GM18511 (cell line): ENCODE results near the gene B3GAT2.

ENCODE experiments used
- ATAC-seq: cut with Tn5 transposase; IDR thresholded peaks from one replicate; pipeline ENCODE4 v1.9.1; 2021; ENCODE audit warnings: mild to moderate bottlenecking, moderate library complexity; ENCODE audit not compliant: unreplicated experiment

The B3GAT2 gene

GRCh38 chr6:70900047-70900446 is 56.8 kb downstream of the B3GAT2 start:
- no peak for ATAC-seq

DNA sequence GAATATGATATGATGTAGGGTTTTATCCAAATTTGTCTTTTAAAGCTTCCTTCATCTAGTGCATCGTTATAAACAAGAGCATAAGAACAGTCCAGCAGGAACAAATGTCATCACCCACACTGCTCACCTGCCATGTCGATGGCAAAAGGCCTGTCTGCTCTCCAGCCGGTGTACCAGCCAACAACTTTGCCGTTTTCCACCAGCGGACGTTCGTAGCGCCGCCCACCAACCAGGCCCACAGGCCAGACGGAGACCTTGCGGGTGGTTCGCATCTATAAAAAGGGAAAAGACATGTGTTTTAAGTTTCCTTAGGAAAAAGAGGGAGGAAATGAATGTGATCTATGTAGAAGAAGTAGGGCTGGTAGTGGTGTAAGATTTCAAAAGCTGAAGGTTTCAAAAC is 62.9 kb downstream of the B3GAT2 start:
- ATAC-seq: no peak

DNA sequence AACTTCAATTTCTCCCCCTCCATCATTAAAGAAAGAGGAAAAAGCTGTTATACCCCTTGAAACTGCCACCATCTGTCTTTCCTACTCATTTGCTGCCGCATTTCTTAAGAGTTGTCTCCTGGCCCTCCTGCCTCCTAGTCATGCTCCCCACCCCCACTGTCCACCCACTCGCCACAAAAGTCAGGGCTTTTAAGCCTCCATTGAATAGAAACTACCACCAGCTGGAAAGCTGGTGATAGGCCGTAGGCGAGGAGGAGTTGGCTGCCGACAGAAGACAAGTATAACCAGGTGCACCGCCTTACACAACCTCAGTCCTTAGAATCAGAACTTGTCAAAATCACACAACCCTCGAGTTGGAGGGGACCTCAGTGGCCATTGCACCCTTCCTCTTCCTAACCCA is 67.6 kb downstream of the B3GAT2 start:
- no peak for ATAC-seq

DNA sequence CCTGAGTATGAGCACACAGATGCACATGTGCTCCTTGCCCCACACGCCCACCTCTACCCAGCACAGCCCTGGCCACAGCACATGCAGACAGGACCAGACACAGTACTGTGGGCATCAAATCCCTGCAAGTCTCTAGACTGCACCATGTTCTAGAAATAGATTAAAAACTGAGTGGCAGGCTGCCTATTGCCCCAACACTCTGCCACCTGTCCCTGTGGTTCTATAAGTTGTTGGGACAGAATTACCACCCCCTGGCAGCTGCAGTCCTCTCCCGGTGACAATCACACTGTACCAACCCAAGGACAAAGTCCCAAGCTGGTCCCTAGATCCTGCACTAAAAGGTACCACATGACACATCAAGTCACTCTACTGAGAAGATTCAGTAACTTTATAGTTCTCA is 70.2 kb downstream of the B3GAT2 start:
- ATAC-seq: no peak

GRCh38 chr6:70886071-70886470 is 70.8 kb downstream of the B3GAT2 start:
- no peak for ATAC-seq

DNA sequence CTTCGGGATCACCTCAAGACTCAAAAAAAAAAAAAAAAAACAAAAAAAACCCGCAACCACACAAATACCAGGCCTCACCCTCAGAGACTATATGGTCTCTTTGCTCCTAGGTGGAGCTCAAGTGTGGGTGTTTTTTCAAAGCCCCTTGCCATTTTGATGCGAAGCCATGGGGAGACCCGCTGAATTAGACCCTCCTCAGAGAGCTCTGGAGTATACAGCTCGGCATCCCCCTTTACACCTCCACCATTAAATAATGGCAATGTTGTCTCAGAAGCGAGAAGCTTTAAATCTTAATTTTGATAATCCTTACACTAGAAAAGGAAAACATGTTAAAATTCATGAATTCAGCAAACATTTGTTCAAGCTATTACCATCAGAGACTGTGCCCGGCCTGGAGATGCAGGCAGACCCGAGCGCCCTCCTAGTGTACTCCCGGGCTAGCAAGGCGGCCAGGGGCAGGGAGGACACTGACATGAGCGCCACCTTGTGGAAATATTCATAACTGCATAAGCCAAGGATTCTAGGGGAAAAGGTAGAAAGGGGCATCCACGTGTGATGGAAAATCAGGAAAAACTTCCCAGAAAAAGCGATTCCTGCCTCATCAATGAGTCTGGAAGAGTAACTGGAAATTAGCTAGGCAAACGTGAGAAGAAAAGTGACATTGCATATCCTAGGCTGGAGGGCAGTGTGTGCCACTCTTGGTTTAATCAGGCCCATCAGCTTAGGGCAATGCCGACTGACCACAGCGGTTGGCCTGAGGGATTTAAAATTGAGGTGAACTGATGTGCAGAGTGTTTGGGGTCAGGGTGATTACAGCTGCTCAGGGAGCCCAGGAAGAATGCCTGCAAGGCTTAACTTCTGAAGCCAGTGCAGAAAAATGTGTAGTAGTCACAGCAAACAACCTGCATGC is 72.5 kb downstream of the B3GAT2 start:
- peak; percentile 83 for ATAC-seq

DNA sequence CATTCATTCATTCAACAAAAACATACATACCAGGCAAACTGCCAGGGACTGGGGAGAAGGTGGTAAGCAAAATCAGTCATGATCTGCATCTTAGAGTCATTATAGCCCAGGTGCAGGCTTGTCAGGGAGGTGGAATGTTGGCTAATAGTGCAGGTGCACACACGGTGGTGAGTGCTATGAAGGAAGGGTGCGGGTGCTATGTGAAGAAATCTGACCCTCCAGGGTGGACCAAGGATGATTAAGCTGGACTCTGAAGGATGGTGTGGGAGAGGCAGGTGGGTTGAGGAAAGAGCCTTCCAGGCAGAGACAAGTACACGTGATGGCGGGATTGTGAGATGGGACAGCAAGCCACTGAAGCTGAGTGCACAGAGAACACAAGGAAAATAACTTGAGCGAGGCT is 77.4 kb downstream of the B3GAT2 start:
- no peak for ATAC-seq

- ATAC-seq: no peak
Measured at GRCh38 chr6:70874181-70874913, 82.5 kb downstream of the B3GAT2 start.

GRCh38 chr6:70872469-70872868 is 84.4 kb downstream of the B3GAT2 start:
- ATAC-seq: no peak

GRCh38 chr6:70864401-70864800 is 92.5 kb downstream of the B3GAT2 start:
- ATAC-seq: no peak

GRCh38 chr6:70863343-70863742 is 93.5 kb downstream of the B3GAT2 start:
- ATAC-seq: peak; percentile 53

GRCh38 chr6:70860920-70861319 is 95.9 kb downstream of the B3GAT2 start:
- ATAC-seq: no peak

DNA sequence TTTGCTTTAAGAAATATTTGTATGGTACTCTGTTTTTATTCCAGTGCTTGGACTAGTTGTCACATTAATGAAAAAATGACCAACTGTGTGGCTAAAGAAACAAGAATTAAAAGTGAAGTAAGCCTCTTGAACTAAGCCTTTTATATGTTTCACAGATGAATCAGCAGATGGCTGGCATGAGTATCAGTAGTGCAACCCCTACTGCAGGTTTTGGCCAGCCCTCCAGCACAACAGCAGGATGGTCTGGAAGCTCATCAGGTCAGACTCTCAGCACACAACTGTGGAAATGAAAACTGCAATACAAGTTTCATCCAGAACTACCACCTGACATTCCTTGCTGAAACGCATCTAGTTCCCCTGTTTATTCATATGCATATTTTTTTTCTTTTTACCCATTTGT is 96.8 kb downstream of the B3GAT2 start:
- no peak for ATAC-seq

DNA sequence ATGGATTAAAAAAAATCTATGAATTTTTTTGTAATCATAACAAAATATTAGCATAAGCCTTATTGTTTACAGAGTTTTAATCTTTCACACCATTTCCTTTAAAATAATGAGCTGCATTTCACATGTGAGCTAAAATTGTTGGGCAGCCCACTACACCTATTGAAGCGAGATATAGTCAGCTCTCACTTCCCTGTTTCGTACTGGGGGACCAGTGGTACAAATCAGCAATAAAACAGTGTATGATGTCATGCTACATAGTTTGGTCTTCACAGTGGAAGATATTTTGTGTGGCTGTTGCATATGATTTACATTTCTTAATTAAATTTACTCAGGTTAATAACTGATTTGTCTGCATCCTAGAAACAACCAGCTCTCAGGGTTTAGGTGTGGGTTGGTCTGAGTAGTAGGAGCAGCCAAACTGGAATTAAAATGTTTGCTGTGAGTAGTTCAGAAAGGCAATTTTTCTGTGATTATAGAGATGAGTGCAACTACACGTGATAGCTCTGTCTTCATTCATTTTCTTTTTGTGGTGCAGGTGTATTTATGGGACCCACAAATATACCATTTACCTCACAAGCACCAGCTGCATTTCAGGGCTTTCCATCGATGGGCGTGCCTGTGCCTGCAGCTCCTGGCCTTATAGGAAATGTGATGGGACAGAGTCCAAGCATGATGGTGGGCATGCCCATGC is 99.3 kb downstream of the B3GAT2 start:
- ATAC-seq: peak; percentile 100

DNA sequence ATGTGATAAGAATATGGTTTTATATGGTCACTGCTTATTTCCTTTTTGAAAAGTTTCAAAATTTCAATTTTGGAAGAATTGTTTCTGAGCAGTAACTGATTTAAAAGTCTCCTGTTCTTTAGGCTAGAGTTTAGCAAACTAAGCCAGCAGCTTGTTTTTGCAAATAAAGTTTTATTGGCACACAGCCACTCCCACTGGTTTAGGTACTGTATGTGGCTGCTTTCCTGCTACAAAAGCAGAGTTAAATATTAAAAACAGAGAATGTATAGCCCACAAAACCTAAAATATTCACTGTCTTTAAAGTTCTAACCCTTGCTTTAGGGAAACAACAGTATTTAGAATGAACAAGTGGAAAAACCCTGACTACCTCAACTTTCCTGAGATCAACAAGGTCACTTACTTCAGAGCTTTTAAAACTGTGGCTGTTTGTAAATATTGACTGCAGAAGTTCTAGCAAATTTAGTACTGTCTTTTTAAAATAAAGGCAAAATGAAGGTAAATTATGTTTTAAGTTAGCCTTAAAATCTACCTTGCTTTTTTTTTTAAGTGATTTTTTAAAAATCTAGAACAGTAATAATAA is 104.1 kb downstream of the B3GAT2 start:
- ATAC-seq: no peak

- ATAC-seq: no peak
Measured at GRCh38 chr6:70849348-70850069, 107.4 kb downstream of the B3GAT2 start.

GRCh38 chr6:70847106-70848084 is 109.5 kb downstream of the B3GAT2 start:
- no peak for ATAC-seq

DNA sequence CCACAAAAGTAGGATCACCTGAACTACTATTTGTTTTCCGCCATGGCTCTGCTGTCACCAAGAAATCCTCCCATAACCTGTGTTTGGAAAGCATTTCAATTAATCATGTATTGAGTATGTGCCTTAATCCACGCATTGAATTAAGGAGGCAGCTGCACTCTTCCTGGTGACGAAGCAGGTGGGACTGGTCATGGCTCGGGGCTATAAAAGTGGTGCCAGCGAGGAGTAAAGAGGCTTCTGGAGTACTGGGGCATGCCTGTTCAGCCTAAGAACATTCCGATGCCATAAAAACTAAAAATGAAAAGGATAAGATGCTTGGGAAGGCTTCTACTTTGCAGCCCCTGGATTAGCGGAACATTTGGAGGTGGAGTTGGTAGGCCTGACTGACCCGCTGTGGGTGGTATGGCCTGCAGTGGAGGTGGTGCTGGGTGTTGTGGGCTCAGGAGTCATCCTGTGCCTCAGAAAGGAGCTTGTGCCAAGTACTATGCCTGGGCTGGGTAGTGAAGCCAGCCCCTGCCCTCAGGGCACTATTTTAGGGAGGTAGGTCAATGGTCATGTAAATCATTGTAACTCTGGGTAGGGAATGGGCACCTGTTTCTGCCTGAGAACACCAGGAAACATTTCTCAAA is 110.5 kb downstream of the B3GAT2 start:
- ATAC-seq: no peak

DNA sequence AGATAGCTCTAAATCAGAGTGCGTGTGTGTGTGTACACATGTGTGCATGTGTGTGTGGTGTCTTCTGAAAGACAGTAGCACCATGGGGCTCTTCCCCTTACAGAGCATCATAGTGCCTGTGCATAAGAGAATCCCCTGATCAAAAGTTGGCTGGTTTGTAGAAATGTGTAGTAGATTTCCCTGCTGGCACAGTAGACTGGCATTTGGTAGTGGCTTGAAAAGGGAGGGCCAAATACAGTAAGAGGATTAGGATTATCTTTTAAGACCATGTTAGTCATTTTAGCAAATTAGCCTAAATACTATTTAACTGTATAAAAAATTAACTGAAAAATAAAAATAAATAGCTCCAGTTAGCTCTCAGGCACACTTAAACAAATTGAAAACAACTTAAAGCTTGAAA is 112.6 kb downstream of the B3GAT2 start:
- ATAC-seq: no peak
